ENCODE data around the gene OR52K1.
"Not testable (repeated sequence)": the region's sequence is repeated elsewhere in the genome, so short reads cannot be mapped to it uniquely, and the experiment has no call there.

OR52K1 gene

GRCh38 chr11:4466871-4467442 lies 15.5 kb upstream of the OR52K1 start:
- peaks cover 2% of the 10 kb centered on the region for H3K27me3 Mint-ChIP-seq
- no peaks in the 10 kb centered on the region for H3K4me1 Mint-ChIP-seq
- no peak overlapping the region for H3K4me3 Mint-ChIP-seq
- no peak overlapping the region for H3K27ac Mint-ChIP-seq
- no peak for DNase-seq
- ATAC-seq: no peak
- H3K36me3 Mint-ChIP-seq (ENCODE audit: low read depth): no peaks in the 10 kb centered on the region
- peaks cover 16% of the 10 kb centered on the region for H3K9me3 Mint-ChIP-seq

GRCh38 chr11:4467811-4468606 lies 14.4 kb upstream of the OR52K1 start:
- H3K27me3 Mint-ChIP-seq: peaks cover 2% of the 10 kb centered on the region
- H3K4me3 Mint-ChIP-seq: no peak overlapping the region
- peaks cover 16% of the 10 kb centered on the region for H3K9me3 Mint-ChIP-seq

GRCh38 chr11:4479644-4480043 lies 2.8 kb upstream of the OR52K1 start:
- no peak overlapping the region for H3K4me3 Mint-ChIP-seq
- H3K36me3 Mint-ChIP-seq (ENCODE audit: low read depth): no peaks in the 10 kb centered on the region
- H3K27ac Mint-ChIP-seq: no peak overlapping the region
- H3K4me1 Mint-ChIP-seq: peaks cover 8% of the 10 kb centered on the region
- no peaks in the 10 kb centered on the region for H3K9me3 Mint-ChIP-seq
- DNase-seq: no peak
- H3K27me3 Mint-ChIP-seq: no peaks in the 10 kb centered on the region
- no peak for ATAC-seq

More at GRCh38 chr11:4467811-4468606, 14.4 kb upstream of the OR52K1 start:
- Mint-ChIP-seq H3K4me1 (no peaks in the 10 kb centered on the region), H3K36me3 (ENCODE audit: low read depth) (no peaks in the 10 kb centered on the region), H3K27ac (no peak overlapping the region)
- ATAC-seq (no peak), DNase-seq (no peak)

DNA sequence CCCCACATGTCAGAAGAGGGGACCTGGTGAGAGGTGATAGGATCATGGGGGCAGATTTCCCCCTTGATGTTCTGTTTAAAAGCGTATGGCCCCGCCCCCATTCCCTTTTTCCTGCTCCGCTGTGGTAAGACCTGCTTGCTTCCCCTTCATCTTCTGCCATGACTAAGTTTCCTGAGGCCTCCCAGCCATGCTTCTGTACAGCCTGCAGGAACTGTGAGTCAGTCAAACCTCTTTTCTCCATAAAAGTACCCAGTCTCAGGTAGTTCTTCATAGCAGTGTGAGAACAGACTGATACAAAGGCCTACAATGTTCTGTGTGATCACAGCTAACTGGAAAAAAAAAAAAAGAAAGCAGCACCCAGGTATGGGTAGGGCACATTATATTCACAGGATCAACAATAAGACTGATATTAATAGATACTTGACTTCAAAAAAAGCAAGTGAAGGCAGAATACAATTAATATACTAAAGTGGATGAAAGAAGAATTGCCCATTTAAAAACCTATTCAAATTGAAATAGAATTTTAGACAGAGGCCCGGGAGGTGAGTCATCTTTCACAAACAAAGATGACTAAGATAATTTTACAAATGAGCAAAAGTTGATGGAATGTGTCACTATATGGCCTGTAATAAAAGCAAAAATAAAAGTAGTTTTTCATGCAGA lies 1.7 kb upstream of the OR52K1 start:
- H3K4me3 Mint-ChIP-seq: no peak overlapping the region
- no peaks in the 10 kb centered on the region for H3K27me3 Mint-ChIP-seq
- peaks cover 8% of the 10 kb centered on the region for H3K4me1 Mint-ChIP-seq
- H3K9me3 Mint-ChIP-seq: no peaks in the 10 kb centered on the region
- H3K27ac Mint-ChIP-seq: no peak overlapping the region
- ATAC-seq (peak; percentile 59), DNase-seq (no peak)
- no peaks in the 10 kb centered on the region for H3K36me3 Mint-ChIP-seq (ENCODE audit: low read depth)

DNA sequence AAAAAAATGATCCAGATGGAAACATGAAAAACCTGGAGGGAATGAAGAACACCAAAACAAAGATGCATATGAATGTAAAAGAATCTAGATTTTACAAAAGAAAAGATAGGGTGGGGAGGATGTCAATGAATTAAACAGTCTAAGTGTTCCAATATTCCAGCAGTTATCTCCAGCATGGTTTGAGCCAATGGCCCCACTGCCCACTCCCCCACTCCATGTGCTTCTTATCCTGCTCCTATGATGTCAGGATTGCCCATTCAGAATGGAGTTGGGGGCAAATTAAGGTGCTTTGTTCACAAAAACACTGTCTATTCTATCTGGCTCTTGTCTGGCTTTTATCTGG lies 1.2 kb upstream of the OR52K1 start:
- peaks cover 8% of the 10 kb centered on the region for H3K4me1 Mint-ChIP-seq
- DNase-seq (no peak), ATAC-seq (no peak)
- peaks cover under 1% of the 10 kb centered on the region for H3K27me3 Mint-ChIP-seq
- H3K36me3 Mint-ChIP-seq (ENCODE audit: low read depth): no peaks in the 10 kb centered on the region
- no peaks in the 10 kb centered on the region for H3K9me3 Mint-ChIP-seq
- H3K4me3 Mint-ChIP-seq: no peak overlapping the region
- no peak overlapping the region for H3K27ac Mint-ChIP-seq

DNA sequence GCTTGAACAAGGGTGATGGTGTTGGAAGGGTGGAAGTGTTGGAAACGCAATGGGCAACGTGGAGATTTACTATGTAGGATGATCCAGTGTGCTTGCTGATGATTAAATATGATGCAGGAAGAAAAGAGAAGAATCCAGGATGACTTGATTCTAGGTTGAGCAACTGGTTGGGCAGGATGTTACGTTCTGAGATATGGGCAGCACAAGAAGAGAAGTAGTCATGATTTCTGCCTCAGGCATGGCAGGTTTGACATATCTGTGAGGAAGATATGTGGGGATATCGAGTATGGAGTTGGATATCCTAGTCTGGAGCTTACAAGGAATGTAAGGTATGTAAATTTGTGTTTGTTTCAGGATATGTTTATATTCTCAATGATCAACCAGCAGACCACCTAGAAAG lies 1.9 kb downstream of the OR52K1 start:
- no peak for DNase-seq
- no peak overlapping the region for H3K27ac Mint-ChIP-seq
- H3K27me3 Mint-ChIP-seq: peaks cover 4% of the 10 kb centered on the region
- no peak overlapping the region for H3K4me3 Mint-ChIP-seq
- no peak for ATAC-seq
- H3K9me3 Mint-ChIP-seq: no peaks in the 10 kb centered on the region
- peaks cover 8% of the 10 kb centered on the region for H3K4me1 Mint-ChIP-seq
- H3K36me3 Mint-ChIP-seq (ENCODE audit: low read depth): no peaks in the 10 kb centered on the region

GRCh38 chr11:4491405-4491804 lies 9.0 kb downstream of the OR52K1 start:
- not testable (repeated sequence) for DNase-seq; H3K36me3 Mint-ChIP-seq (ENCODE audit: low read depth); H3K27me3 Mint-ChIP-seq; H3K9me3 Mint-ChIP-seq; ATAC-seq; H3K4me3 Mint-ChIP-seq; H3K27ac Mint-ChIP-seq
- H3K4me1 Mint-ChIP-seq: peaks cover 13% of the 10 kb centered on the region

- H3K27ac Mint-ChIP-seq: no peak overlapping the region
- H3K4me3 Mint-ChIP-seq: no peak overlapping the region
- H3K36me3 Mint-ChIP-seq (ENCODE audit: low read depth): no peaks in the 10 kb centered on the region
- DNase-seq (no peak), ATAC-seq (no peak)
- peaks cover 5% of the 10 kb centered on the region for H3K9me3 Mint-ChIP-seq
- peaks cover 13% of the 10 kb centered on the region for H3K4me1 Mint-ChIP-seq
- peaks cover 9% of the 10 kb centered on the region for H3K27me3 Mint-ChIP-seq
Observed at GRCh38 chr11:4491878-4492606, 9.6 kb downstream of the OR52K1 start.

- Mint-ChIP-seq H3K27ac (no peak overlapping the region), H3K4me3 (no peak overlapping the region), H3K27me3 (peaks cover 7% of the 10 kb centered on the region), H3K9me3 (peaks cover 5% of the 10 kb centered on the region), H3K4me1 (peaks cover 13% of the 10 kb centered on the region), H3K36me3 (ENCODE audit: low read depth) (no peaks in the 10 kb centered on the region)
- ATAC-seq (no peak), DNase-seq (no peak)
Observed at GRCh38 chr11:4493480-4493818, 11.0 kb downstream of the OR52K1 start.

GRCh38 chr11:4495487-4495886 lies 13.0 kb downstream of the OR52K1 start:
- Mint-ChIP-seq H3K4me1 (peaks cover 13% of the 10 kb centered on the region), H3K36me3 (ENCODE audit: low read depth) (no peaks in the 10 kb centered on the region), H3K27ac (no peak overlapping the region), H3K4me3 (no peak overlapping the region), H3K9me3 (peaks cover 5% of the 10 kb centered on the region), H3K27me3 (peaks cover 9% of the 10 kb centered on the region)
- DNase-seq (no peak), ATAC-seq (no peak)

GRCh38 chr11:4495986-4496385 lies 13.5 kb downstream of the OR52K1 start:
- Mint-ChIP-seq H3K9me3 (peaks cover 5% of the 10 kb centered on the region), H3K27me3 (peaks cover 9% of the 10 kb centered on the region), H3K4me3 (no peak overlapping the region), H3K27ac (no peak overlapping the region), H3K36me3 (ENCODE audit: low read depth) (no peaks in the 10 kb centered on the region), H3K4me1 (peaks cover 13% of the 10 kb centered on the region)
- ATAC-seq (no peak), DNase-seq (no peak)

DNA sequence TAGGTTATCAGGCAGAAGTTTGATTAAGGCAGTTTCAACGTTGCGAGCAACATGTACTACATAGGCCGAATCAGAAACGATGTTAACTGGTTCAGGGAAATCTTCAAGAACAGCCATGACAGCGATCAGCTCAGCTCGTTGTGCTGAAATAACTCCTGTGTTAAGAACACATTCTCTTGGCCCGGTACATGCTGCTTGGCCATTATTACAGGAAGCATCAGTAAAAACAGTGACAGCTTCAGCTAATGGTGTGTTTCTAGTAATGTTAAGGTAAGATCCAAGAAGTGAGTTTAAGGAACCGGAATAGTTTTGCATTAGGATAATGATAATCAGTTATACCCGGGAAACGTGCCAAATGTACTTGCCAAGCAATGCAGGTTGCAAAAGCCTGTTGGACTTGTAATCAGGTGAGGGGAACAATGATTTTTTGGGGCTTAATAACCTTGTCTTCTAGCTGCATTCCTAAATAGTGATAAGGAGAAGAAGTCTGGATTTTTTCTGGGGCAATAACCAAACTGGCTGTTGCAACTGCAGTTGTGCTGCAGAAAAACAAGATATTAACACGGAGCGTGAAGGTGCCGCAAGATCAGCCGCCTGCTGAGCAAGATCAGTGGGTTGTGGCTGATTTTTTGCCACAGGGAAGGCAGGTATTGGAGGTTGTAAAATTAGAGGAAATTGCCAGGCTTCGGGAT lies 14.3 kb downstream of the OR52K1 start:
- Mint-ChIP-seq H3K27me3 (peaks cover 9% of the 10 kb centered on the region), H3K27ac (no peak overlapping the region), H3K36me3 (ENCODE audit: low read depth) (no peaks in the 10 kb centered on the region), H3K9me3 (peaks cover under 1% of the 10 kb centered on the region), H3K4me3 (no peak overlapping the region), H3K4me1 (peaks cover 13% of the 10 kb centered on the region)
- no peak for DNase-seq
- ATAC-seq: no peak

- Mint-ChIP-seq H3K4me1 (no peaks in the 10 kb centered on the region), H3K27ac (no peak overlapping the region), H3K4me3 (no peak overlapping the region), H3K9me3 (peaks cover 4% of the 10 kb centered on the region), H3K36me3 (ENCODE audit: low read depth) (no peaks in the 10 kb centered on the region), H3K27me3 (no peaks in the 10 kb centered on the region)
- ATAC-seq (no peak), DNase-seq (no peak)
Observed at GRCh38 chr11:4508886-4509285, 26.4 kb downstream of the OR52K1 start.

Measured in activated naive CD8-positive, alpha-beta T cell treated with anti-CD3 and anti-CD28 coated beads, Interleukin-2, amount 50 U/mL, for 24 hours (primary cell).